Midbrain (tissue), 1 donor: ENCODE measurements around the gene TBRG4.
A peak's percentile ranks its signal among the peaks of the same experiment; 100 is the strongest.

Experiments used
- DNase-seq: peaks from one replicate; lab custom pipeline; 2025; lab: John Stamatoyannopoulos, UW

TBRG4 gene

GRCh38 chr7:45074528-45075354 is 36.8 kb downstream of the TBRG4 start:
- no peak for DNase-seq

GRCh38 chr7:45073786-45074527 is 37.5 kb downstream of the TBRG4 start:
- DNase-seq = peak; percentile 11

DNA sequence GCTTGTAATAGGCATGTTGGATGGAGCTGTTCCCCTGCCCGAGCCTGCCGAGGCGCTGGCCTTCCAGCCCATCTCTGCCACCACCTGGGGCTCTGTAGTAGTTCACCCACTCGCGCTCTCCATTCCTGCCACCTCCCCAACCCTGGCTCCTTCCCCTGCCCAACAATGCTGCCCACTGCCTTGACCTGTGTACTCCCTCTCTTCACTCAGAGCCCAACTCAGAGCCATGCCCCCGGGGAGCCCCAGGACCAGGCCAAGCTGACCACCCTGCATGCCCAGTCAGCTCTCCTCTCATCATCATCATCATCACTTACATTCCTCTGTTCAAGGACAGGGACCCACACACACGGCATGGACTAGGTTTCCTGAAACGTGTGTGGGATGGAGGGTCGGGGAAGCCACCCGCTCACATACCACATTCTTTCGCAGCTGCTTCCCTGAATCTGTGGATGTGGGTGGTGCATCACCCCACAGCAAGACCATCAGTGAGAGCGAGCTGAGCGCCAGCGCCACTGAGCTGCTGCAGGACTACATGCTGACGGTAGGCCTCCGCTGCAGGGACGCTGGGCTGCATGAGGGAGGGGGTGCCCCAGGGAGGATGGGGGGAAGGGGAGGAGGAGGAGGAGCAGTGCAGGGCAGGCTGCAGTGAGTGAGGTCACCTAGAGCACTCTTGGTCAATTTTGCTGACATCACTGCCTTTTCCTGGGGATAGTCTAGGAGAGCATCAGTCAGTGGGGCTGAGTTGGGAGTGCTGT is 38.3 kb downstream of the TBRG4 start:
- no peak for DNase-seq

DNA sequence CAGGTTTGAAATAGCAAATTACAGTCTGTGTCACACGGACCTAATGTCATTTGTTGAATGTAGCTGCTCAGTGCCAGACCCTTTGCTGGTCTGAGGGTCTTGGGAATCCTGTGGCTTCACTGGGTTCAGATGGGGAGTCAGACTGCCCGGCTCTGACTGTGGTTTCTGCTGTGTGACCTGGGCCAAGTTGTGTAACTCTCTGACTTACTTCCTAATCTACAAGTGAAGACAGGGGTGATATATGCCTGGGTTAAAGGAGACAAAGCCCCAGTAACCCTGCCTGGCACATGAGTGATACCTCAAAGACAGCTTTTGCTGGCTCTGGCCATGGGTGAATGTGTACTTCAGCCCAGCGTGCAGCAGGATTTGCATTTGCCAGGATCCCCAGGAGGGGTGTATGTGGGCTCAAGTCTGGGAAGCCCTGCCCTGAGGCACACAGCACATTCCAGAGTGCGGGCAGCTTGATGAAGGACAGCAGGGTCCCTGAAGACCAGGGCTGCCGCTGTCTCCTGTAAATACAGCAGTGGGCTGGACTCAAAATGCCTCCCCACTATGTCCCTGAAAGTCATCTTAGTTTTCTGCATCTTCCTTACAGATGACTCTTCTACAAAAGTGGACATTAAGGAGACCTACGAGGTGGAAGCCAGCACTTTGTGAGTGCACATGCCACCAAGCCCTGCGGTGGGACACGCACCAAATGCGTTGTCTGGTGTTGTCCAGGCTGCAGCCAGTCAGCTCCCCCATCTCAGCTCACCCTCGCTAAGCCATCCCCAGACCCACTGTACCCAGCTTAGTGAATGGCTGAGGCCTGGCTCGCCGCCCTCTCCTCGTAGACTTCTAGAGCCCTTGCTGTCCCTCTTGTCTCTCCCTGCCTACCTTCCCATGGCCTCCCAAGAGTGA is 39.1 kb downstream of the TBRG4 start:
- no peak for DNase-seq

- no peak for DNase-seq
Observed at GRCh38 chr7:45071528-45071927, 40.0 kb downstream of the TBRG4 start.

DNA sequence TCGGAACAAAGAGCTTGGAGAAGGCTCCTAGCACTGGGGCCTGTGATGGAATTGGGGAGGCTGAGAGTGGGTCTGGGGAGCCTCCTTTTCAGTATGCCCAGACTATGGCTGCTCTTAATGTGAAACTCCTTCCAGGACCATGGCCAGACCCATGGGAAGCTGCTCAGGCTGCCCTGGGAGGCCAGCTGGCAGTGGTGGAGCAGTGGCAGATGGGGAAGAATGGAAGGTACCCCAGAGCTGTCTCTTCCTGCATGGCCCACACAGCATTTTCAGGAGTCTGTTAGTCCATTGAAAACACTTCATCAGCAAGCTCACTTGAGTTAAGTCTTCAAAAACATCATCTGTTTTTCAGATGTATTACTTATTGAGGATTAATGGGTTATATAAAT is 41.2 kb downstream of the TBRG4 start:
- no peak for DNase-seq

DNA sequence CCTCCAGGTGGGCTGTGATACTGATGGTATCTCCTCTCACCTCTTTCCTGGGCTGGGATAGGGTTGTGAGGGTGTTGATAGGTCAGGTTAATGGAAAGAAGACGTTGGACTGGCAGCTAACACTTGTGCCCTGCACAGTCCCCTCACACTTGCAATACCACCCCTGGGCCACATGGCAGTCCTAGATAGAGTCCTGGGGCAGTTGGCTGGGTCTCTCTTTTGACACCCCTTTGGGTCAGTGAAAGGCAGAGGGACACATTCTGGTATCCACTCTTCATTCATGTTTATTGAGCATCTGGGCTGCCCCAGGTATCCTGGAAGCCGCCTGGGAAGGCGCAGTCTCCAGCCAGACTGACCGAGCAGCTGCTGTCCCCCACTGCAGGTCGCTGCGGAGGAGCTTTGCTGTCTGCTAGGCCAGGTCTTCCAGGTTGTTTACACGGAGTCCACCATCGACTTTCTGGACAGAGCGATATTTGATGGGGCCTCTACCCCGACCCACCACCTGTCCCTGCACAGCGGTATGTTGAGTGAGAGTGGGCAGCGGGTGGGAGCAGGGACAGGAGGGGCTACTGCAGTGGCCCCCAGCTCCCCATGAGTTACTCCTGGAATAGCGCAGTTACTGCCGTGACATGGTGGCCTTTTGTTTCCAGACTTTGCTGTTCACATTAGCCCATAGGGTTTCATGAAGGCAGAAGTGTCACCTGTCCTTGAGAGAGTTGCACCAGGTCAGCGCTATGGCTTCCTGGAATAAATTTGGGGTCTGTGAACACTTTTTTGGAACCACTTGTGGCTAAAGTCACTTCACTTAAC is 41.8 kb downstream of the TBRG4 start:
- no peak for DNase-seq

DNA sequence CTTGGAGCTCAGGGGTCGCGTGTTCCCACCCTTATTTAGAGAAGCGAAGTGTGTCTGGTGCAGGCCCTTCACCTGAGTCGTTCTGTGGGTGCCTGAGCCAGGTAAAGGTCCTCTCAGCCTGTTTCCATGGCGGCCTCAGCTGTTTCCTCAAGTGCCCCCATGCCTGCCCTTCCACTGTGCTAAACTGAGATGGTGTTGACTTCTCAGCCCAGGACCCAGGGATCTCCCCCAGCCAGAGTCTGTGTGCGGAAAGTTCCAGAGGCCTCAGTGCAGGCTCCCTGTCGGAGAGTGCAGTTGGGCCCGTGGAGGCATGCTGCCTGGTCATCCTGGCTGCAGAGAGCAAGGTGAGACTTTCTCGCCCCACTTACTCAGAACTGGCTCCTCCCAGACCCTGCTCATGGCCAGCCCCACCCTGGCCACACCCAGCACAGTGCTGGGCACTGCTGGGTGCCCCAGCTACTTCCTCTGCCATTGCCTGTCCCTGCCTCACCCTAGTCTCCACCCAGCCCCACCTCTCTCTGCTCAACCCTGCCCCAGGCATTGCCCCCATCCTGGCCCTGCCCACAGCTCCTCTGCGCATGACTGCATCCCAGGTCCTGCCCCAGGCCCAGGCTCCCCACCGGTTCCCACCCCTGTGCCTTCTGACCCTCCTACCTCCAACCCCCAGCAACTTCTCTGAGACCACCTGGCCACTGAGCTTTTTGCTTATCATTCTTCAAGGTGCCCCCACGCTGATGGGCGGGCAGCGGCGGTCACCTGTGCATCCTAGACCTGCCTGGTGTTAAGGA is 43.1 kb downstream of the TBRG4 start:
- DNase-seq = no peak

DNA sequence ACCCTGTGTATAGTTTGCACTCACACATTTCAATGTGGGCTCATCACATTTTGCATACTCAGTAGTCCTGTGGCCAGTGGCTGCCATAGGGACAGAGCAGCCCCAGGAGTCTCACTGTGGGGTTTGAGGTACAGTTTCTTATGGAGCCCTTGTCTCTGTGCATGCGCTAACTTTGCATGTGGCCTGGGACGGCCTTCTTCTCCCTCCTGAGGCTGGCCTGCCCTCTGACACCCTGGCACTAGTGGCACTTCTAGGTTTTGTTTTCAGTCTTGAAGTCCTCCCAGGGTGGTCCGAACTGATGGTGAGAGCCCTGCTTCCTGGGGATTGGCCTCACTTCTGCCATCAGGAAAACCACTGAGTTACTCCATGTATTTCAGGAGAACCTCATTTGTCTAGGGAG is 43.9 kb downstream of the TBRG4 start:
- no peak for DNase-seq

DNA sequence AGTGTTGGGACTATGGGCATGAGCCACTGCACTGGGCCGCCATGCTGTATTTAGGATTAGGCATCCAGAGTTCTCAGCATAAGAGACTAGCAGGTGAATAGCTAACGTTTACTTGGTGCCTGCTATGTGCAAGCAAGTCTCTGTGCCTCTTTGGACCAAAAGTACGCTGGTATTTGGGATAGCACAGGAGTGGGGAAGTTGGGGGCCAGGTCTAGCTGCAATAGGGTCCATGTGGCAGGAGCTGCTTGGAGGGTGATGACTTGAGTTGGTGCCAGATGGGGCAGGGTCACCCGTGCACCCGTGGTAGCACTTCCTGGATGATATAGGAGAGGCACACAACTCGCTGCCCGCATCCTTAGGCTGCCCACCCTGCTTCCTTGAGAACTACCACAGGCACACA is 45.1 kb downstream of the TBRG4 start:
- DNase-seq = no peak

DNA sequence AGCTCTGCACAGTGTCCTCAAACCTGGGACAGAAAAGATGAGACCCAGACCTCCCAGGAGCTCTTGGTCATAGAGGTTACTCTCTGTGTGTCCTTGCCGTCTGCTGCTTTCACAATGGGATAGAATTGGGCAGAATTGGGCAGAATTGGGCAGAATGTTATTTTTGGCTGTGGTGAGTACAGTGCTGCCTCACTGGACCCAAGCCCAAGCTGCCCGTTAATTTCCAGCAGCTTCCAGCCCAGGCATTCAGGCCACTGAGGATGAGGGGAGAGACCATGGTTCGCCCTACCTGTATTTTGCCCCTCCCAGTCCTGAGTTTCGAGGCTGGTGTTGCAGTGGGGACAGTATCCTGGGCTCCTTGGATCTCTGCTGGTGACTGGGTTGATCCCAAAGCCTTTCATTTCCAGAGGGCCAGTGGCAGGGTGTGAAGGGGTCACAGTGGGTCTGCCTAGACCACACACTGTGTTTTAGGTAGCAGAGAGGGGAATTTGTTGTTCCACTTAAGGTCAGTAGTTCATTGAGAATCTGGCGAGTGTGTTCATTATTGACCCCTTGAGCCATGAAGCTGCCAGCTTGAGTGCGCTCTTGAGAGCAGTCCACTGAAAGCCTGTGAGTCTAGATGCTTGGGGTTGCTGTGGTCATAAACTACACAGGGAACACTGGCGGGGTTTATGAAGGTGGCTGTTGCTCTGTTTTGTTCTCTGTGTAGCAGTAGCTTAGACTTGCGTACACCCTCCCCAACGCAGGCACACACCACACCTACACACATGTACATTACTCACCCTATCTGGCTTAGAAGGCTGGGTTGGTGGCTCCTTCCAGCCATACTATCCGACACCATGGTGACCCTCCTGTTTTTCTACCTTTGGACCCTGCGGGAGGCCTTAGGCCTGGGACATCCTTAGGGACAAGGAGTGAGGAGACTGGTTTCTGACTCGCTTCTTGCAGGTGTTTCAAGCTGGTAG is 46.2 kb downstream of the TBRG4 start:
- no peak for DNase-seq

DNA sequence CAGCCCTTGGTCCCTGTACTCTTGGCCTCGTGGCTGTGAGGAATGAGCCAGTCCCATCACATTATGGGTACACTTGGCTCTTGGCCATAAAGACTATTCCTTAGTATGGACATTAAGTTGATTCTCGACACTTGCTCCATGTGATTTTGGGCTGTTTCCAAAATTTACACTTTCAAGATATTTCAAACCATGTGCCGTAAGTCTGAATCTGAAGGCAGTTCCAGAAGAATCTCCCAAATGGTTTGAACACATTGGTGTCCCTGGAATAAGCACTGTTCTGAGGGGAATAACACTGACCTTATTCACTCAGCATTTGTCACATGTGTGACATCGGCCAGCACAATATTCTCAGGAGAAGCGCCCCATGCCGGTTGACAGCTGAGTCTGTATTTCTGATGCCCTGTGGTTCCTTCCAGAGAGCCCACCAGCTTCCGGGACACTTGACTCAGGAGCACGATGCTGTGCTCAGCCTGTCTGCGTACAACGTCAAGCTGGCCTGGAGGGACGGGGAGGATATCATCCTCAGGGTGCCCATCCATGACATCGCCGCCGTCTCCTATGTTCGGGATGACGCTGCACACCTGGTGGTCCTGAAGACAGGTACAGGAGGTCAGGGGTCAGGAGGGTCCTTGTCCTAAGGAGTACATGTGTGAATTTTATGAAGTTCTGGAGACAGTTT is 47.3 kb downstream of the TBRG4 start:
- DNase-seq = no peak

GRCh38 chr7:45061806-45062425 is 49.6 kb downstream of the TBRG4 start:
- no peak for DNase-seq

DNA sequence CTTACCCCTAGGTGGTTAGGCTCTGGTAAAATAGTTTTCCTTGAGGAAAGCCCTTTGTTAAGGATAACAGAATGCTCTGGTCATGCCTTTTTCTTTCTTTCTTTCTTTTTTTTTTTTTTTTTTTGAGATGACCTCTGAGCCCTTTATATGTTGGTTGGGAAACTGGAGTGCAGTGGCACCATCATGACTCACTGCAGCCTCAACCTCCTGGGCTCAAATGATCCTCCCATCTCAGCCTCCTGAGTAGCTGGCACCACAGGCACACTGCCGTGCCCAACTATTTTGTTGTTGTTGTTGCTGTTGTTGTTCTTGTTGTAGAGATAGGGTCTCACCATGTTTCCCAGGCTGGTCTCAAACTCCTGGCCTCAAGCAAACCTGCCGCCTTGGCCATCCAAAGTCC is 50.1 kb downstream of the TBRG4 start:
- no peak for DNase-seq

DNA sequence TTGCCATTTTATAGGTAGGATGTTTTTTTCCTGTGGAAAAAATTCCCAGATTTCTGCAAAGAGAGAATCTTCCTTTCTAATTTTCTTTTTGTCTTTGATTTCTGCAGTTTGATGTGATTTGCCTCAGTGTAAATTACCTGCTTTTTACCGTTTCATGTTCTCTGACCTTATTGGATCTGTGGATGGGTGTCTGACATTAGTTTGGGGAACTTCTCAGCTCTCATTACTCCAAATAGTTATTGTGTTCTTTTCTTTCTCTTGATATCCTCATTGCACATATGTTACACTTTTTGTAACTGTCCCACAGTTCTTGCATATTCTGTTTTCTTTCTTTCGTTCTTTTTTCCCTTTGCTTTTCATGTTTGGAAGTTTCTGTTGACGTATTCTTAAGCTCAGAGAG is 51.2 kb downstream of the TBRG4 start:
- DNase-seq = no peak

DNA sequence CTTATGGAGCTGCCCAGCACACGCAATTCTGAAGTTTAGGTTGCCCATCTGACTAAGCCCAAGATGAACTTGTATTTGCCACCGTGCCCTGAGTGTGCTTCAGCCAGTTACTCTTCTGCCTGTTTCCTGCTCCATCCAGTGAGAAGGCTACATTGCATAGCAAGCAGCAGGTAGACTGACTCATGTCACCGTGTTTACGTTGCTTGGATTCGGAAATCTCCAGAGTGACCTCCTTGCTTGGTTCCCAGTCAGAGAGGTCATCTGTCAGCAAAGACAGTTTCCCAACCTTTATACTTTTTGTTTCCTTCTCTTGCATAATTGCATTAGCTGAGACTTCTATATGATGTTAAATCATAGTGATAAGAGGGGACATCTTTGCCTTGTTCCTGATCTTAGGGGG is 53.6 kb downstream of the TBRG4 start:
- no peak for DNase-seq

DNA sequence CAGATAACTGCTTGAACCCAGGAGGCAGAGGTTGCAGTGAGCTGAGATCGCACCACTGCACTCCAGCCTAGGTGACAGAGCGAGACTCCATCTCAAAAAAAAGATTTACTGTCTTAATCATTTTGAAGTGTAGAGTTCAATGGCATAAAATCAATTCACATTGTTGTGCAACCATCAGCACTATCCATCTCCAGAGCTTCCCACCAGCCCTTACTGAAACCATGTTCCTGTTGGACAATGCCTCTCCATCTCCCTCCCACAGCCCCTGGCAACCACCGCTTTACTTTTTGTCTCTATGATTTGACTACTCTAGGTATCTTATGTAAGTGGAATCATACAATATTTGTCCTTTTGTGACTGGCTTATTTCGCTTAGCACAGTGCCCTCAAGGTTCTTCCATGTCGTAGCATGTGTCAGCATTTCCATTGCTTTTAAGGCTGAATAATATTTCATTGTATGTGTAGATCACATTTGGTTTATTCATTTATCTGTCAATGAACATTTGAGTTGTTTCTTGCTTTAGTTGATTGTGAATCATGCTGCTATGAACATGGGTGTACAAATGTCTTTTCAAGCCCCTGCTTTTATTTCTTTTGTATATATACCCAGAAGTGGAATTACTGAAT is 55.8 kb downstream of the TBRG4 start:
- DNase-seq = no peak
